MM.1S (cell line): Measurements from ENCODE around the gene CDKN2D.
"Not testable (repeated sequence)": the region's sequence is repeated elsewhere in the genome, so short reads cannot be mapped to it uniquely, and the experiment has no call there.

Experiments
- DNase-seq: peaks from one replicate; pipeline ENCODE4 v3.0.0-alpha.2; 2015
- H2AFZ ChIP-seq: fragments of 300-600 bp; sonication (generic); 2 replicates; pipeline ENCODE4 v1.6.0; 2016; ENCODE audit warnings: antibody characterized with exemption, low read length
- H3F3A ChIP-seq: fragments of 300-600 bp; sonication (generic); 2 replicates; pipeline ENCODE4 v1.6.1; 2016; ENCODE audit warnings: mild to moderate bottlenecking, antibody characterized with exemption, low read length, moderate library complexity, mixed read lengths; ENCODE audit not compliant: insufficient read depth
- H3K27ac ChIP-seq: fragments of 300-600 bp; sonication (generic); 2 replicates; pipeline ENCODE4 v1.5.1; 2016; ENCODE audit warnings: mild to moderate bottlenecking, low read length
- H3K27me3 ChIP-seq: fragments of 300-600 bp; sonication (generic); replicated peaks from 2 replicates; pipeline ENCODE4 v1.6.0; 2016; ENCODE audit warnings: low read length; ENCODE audit not compliant: insufficient read depth
- H3K36me3 ChIP-seq: fragments of 300-600 bp; sonication (generic); replicated peaks from 2 replicates; pipeline ENCODE4 v1.6.1; 2016; ENCODE audit warnings: mild to moderate bottlenecking, low read length, mixed read lengths; ENCODE audit not compliant: insufficient read depth
- H3K4me1 ChIP-seq: fragments of 300-600 bp; sonication (generic); 2 replicates; pipeline ENCODE4 v1.6.1; 2016; ENCODE audit warnings: low read length, mixed read lengths
- H3K4me2 ChIP-seq: fragments of 300-600 bp; sonication (generic); 2 replicates; pipeline ENCODE4 v1.6.0; 2016; ENCODE audit warnings: low read depth, low read length
- H3K4me3 ChIP-seq: fragments of 300-600 bp; sonication (generic); 2 replicates; pipeline ENCODE4 v1.5.1; 2016; ENCODE audit warnings: low read length, mixed read lengths
- H3K79me2 ChIP-seq: fragments of 300-600 bp; sonication (generic); 2 replicates; pipeline ENCODE4 v1.6.1; 2016; ENCODE audit warnings: mixed run types, low read length, mixed read lengths
- H3K9ac ChIP-seq: fragments of 300-600 bp; sonication (generic); 2 replicates; pipeline ENCODE4 v1.6.1; 2016; ENCODE audit warnings: low read length, mixed read lengths
- H3K9me2 ChIP-seq: fragments of 300-600 bp; sonication (generic); replicated peaks from 2 replicates; pipeline ENCODE4 v1.6.1; 2016; ENCODE audit warnings: mild to moderate bottlenecking, low read length, mixed read lengths; ENCODE audit not compliant: insufficient read depth
- H3K9me3 ChIP-seq: fragments of 300-600 bp; sonication (generic); replicated peaks from 2 replicates; pipeline ENCODE4 v1.6.1; 2016; ENCODE audit warnings: mild to moderate bottlenecking, low read length, mixed read lengths; ENCODE audit not compliant: insufficient read depth
- H4K20me1 ChIP-seq: fragments of 300-600 bp; sonication (generic); 2 replicates; pipeline ENCODE4 v1.6.1; 2016; ENCODE audit warnings: mild to moderate bottlenecking, low read length, moderate library complexity, mixed read lengths; ENCODE audit not compliant: insufficient read depth
- CTCF ChIP-seq: fragments of 300-600 bp; sonication (generic); IDR thresholded peaks from 2 replicates; pipeline ENCODE4 v1.5.1; 2016; ENCODE audit warnings: antibody characterized with exemption, low read length, mixed read lengths
- EZH2 ChIP-seq: fragments of 300-600 bp; sonication (generic); optimal IDR thresholded peaks from 2 replicates; pipeline ENCODE3; 2017; ENCODE audit warnings: low read depth, mild to moderate bottlenecking, antibody characterized with exemption, low read length, mixed read lengths
- EZH2phosphoT487 ChIP-seq: fragments of 300-600 bp; sonication (generic); IDR thresholded peaks from 2 replicates; pipeline ENCODE4 v1.6.1; 2018; ENCODE audit warnings: antibody characterized with exemption, low read length

CDKN2D gene

GRCh38 chr19:10553087-10553667 is 15.6 kb downstream of the CDKN2D start:
- no peak overlapping the region for H3K9ac ChIP-seq
- H3K36me3 ChIP-seq = no peaks in the 10 kb centered on the region
- H3K9me2 ChIP-seq = no peaks in the 10 kb centered on the region
- no peak overlapping the region for H3K4me2 ChIP-seq
- TF ChIP-seq CTCF (no peak), EZH2phosphoT487 (no peak), EZH2 (no peak)
- H3K27ac ChIP-seq = no peak overlapping the region
- no peaks in the 10 kb centered on the region for H3K4me1 ChIP-seq
- peaks cover 5% of the 10 kb centered on the region; the same call in 1 of the 2 replicates for H3K79me2 ChIP-seq
- no peak overlapping the region for H2AFZ ChIP-seq
- H3F3A ChIP-seq = 0 out of 2 replicates have a peak, but pooled peaks cover 3% of the 10 kb centered on the region
- H3K4me3 ChIP-seq = no peak overlapping the region
- H4K20me1 ChIP-seq = no peaks in the 10 kb centered on the region
- no peaks in the 10 kb centered on the region for H3K9me3 ChIP-seq
- no peaks in the 10 kb centered on the region for H3K27me3 ChIP-seq
- no peak for DNase-seq

- H3K79me2 ChIP-seq = peaks cover 5% of the 10 kb centered on the region; the same call in 1 of the 2 replicates
- H3K9ac ChIP-seq = no peak overlapping the region
- H3K36me3 ChIP-seq = no peaks in the 10 kb centered on the region
- no peaks in the 10 kb centered on the region for H3K9me3 ChIP-seq
- no peak overlapping the region for H3K4me3 ChIP-seq
- TF ChIP-seq EZH2 (no peak), EZH2phosphoT487 (no peak), CTCF (no peak)
- no peaks in the 10 kb centered on the region for H3K9me2 ChIP-seq
- no peaks in the 10 kb centered on the region for H3K4me1 ChIP-seq
- H3F3A ChIP-seq = 0 out of 2 replicates have a peak, but pooled peaks cover 3% of the 10 kb centered on the region
- H4K20me1 ChIP-seq = no peaks in the 10 kb centered on the region
- no peak overlapping the region for H2AFZ ChIP-seq
- no peaks in the 10 kb centered on the region for H3K27me3 ChIP-seq
- H3K4me2 ChIP-seq = no peak overlapping the region
- no peak overlapping the region for H3K27ac ChIP-seq
- no peak for DNase-seq
These were observed 16.2 kb downstream of the CDKN2D start for GRCh38 chr19:10552510-10553053.

- DNase-seq = peak; percentile 54
- Histone ChIP-seq H3K4me2 (no peak overlapping the region), H3K27ac (no peak overlapping the region), H3K9me2 (no peaks in the 10 kb centered on the region), H3K4me1 (no peaks in the 10 kb centered on the region), H3K9ac (no peak overlapping the region), H3K79me2 (peaks cover 10% of the 10 kb centered on the region), H3K9me3 (no peaks in the 10 kb centered on the region), H2AFZ (no peak overlapping the region), H4K20me1 (no peaks in the 10 kb centered on the region), H3F3A (0 out of 2 replicates have a peak, but pooled peaks cover 3% of the 10 kb centered on the region), H3K27me3 (no peaks in the 10 kb centered on the region), H3K4me3 (no peak overlapping the region), H3K36me3 (no peaks in the 10 kb centered on the region)
- peak; percentile 20 for TF ChIP-seq CTCF
- no peak for TF ChIP-seq EZH2
These were observed 17.0 kb downstream of the CDKN2D start for GRCh38 chr19:10551698-10552301.

- not testable (repeated sequence) for H3F3A ChIP-seq, H3K9me3 ChIP-seq, DNase-seq, H3K9me2 ChIP-seq, H3K9ac ChIP-seq, H3K4me2 ChIP-seq, H3K27me3 ChIP-seq, H3K36me3 ChIP-seq, H4K20me1 ChIP-seq, H3K4me1 ChIP-seq, H3K27ac ChIP-seq, H3K4me3 ChIP-seq, H2AFZ ChIP-seq
- peaks cover 13% of the 10 kb centered on the region for H3K79me2 ChIP-seq
These were observed 17.8 kb downstream of the CDKN2D start for GRCh38 chr19:10551006-10551405.
